Measurements from ENCODE around the gene SAMD11.
"Not testable (repeated sequence)": the region's sequence is repeated elsewhere in the genome, so short reads cannot be mapped to it uniquely, and the experiment has no call there.

The SAMD11 gene, protein sequence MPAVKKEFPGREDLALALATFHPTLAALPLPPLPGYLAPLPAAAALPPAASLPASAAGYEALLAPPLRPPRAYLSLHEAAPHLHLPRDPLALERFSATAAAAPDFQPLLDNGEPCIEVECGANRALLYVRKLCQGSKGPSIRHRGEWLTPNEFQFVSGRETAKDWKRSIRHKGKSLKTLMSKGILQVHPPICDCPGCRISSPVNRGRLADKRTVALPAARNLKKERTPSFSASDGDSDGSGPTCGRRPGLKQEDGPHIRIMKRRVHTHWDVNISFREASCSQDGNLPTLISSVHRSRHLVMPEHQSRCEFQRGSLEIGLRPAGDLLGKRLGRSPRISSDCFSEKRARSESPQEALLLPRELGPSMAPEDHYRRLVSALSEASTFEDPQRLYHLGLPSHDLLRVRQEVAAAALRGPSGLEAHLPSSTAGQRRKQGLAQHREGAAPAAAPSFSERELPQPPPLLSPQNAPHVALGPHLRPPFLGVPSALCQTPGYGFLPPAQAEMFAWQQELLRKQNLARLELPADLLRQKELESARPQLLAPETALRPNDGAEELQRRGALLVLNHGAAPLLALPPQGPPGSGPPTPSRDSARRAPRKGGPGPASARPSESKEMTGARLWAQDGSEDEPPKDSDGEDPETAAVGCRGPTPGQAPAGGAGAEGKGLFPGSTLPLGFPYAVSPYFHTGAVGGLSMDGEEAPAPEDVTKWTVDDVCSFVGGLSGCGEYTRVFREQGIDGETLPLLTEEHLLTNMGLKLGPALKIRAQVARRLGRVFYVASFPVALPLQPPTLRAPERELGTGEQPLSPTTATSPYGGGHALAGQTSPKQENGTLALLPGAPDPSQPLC

GRCh38 chr1:923131-923990 lies at the start of gene SAMD11:
Gene SAMD11, plus strand, starts transcription at chr1:923923. Its CDS starts 509 bp downstream, at chr1:924432.
- DNase-seq (ENCODE audit: low spot score): no peak

GRCh38 chr1:876428-877208 lies 47.1 kb upstream of the SAMD11 start:
- DNase-seq (ENCODE audit: low spot score): not testable (repeated sequence)

- not testable (repeated sequence) for DNase-seq (ENCODE audit: low spot score)
Observed at GRCh38 chr1:877209-877986, 46.3 kb upstream of the SAMD11 start.

DNA sequence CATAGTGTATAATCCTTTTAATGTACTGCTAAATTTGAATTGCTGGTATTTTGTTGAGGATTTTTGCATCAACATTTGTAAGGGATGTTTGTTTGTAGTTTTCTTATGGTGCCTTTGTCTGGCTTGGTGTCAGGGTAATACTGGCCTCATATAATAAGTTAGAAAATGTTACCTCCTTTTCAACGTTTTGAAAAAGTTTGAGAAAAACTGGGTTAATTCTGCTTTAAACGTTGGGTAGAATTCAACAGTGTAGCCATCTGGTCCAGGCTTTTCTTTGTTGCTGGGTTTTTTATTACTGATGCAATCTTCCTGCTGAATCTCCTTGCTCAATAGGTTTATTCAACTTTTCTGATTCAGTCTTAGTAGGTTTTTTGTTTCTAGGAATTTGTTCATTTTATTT lies 43.2 kb upstream of the SAMD11 start:
- DNase-seq (ENCODE audit: low spot score): not testable (repeated sequence)

DNA sequence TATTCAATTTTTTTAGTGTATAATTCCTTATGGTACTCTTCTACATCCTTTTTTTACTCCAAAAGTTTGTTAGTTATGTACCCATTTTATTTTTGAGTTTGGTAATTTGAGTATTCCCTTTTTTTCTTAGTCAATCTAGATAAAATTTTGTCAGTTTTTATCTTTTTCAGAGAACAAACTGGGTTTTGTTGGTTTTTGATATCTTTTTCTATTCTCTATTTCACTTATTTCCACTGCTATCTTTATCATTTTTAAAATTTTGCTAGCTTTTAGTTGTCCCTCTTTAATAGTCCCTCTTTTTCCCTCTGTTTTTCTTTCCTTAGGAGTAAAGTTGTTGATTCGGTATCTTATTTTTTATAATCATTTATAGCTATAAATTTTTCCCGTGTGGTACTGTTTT lies 42.8 kb upstream of the SAMD11 start:
- DNase-seq (ENCODE audit: low spot score): not testable (repeated sequence)

DNA sequence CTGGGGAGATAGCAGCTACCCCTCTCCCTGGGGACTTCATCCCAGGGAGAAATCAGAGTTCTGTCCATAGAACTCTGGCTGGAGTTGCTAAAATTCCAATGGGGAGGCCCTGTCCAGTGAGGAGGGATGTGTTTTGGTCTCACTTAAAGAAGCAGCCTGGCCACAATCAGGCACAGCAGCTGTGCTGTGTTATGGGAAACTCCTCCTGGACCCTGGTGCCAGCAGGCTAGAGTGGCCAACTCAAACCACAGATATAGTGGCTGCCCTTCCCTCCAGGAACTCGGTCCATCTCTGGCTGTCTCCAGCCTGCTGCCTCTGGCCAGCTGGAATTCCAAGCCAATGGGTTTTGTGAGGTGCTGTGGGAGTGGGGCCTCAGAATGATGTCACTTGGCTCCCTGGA lies 37.4 kb upstream of the SAMD11 start:
- no peak for DNase-seq (ENCODE audit: low spot score)

DNA sequence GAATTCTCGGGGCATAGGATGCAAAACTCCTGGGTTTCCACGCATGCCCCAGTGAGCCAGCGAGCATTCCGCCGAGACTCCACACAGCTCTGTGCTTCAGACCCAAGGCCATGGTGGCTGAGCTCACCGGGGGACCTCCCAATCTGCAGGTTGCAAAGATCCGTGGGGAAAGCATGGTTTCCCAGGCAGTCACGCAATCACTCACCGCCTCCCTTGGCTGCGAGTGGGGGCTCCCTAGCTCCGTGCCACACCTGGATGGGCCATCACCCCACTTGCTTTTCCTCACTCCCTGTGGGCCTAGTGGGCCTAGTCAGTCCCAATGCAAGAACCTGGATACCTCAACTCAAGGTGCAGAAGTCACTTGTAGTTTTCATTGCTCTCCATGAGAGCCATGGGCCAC lies 37.0 kb upstream of the SAMD11 start:
- DNase-seq (ENCODE audit: low spot score): no peak

GRCh38 chr1:888297-888696 lies 35.4 kb upstream of the SAMD11 start:
- DNase-seq (ENCODE audit: low spot score): no peak

GRCh38 chr1:889774-890173 lies 33.9 kb upstream of the SAMD11 start:
- not testable (repeated sequence) for DNase-seq (ENCODE audit: low spot score)

DNA sequence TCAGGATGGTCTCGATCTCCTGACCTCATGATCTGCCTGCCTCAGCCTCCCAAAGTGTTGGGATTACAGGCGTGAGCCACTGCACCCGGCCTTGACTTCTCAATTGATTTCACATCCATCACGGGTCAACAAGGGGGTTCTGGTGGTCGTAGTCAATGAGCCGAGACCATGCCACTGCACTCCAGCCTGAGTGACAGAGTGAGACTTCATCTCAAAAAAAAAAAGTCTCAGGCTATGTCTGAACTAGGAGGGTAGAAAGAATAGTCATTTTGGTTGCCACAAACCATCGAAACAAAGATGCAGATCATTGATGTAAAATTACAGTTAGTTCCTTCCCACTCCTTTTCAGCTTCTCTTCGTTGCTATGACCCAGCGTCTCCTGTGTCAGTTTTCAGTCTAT lies 33.5 kb upstream of the SAMD11 start:
- not testable (repeated sequence) for DNase-seq (ENCODE audit: low spot score)

GRCh38 chr1:890661-891060 lies 33.1 kb upstream of the SAMD11 start:
- DNase-seq (ENCODE audit: low spot score): no peak

GRCh38 chr1:897226-897625 lies 26.5 kb upstream of the SAMD11 start:
- DNase-seq (ENCODE audit: low spot score): no peak

DNA sequence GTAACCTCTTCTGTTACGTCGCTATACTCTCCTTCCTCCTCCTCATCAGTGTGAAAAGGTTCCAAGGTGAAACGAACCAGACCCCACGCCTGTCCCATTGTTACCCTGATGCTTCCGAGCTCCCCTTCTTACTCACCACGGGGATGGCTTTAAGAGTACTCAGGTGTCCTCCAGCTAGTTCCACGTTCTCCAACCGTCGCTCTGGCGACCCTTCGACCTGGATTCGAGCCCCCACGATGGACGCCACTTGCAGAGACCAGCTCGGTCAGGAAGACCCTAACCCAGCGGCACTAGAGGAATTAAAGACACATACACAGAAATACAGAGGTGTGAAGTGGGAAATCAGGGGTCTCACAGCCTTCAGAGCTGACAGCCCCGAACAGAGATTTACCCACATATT lies 25.8 kb upstream of the SAMD11 start:
- not testable (repeated sequence) for DNase-seq (ENCODE audit: low spot score)

- DNase-seq (ENCODE audit: low spot score): no peak
Observed at GRCh38 chr1:899636-900317, 23.9 kb upstream of the SAMD11 start.

GRCh38 chr1:901108-901859 lies 22.4 kb upstream of the SAMD11 start:
- no peak for DNase-seq (ENCODE audit: low spot score)

GRCh38 chr1:902802-903201 lies 20.9 kb upstream of the SAMD11 start:
- no peak for DNase-seq (ENCODE audit: low spot score)

DNA sequence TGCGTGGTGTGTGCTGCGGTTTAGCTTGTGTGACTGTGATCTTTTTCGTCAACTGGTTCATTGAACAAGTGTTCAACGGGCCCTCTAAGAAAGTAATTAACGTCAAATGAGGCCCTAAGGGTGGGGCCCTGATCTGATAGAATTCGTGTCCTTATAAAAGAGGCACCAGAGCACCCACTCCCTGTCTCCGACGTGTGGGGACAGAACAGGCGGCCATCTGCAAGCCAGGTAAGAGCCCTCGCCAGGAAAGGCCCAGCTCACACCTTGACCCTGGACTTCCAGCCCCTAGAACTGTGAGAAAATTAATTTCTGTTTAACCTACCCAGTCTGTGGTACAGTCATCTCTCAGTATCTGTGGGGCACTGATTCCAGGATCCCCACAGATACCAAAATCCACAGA lies 20.4 kb upstream of the SAMD11 start:
- no peak for DNase-seq (ENCODE audit: low spot score)

DNA sequence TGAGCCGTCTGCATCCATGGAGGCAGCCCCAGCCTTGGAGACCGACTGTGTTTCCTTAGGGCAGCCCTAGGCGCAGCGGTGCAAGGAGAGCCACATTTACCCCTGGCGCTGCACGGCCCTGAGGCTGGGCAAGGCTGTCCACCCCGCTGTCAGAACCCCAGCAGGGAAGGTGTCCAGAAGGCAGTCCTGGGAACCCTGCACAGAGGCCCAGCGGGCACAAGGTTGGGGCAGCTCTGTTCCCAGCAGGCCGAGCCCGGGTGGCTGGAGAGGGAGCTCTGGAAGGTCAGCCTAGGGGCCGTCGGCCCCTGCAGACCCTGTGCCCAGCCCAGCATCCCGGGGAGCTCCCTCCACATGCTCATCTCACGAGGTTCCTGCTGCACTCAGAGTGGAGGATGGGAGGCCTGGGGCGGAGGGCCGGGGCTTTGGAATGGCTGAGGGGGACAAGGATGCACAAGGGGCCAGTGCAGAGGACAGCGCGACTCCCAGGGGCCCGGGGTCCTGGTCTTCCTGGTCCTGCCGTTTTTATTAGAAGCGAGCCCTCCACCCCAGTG lies 19.9 kb upstream of the SAMD11 start:
- DNase-seq (ENCODE audit: low spot score): no peak

Measured in activated CD4-positive, alpha-beta T cell treated with anti-CD3 and anti-CD28 coated beads, Interleukin-2, Interleukin-4, amounts not matched to agents 100 ng/mL and 50 ng/mL, durations not matched to agents 16 hours and 8 hours (primary cell).